Cardiac fibroblast (primary cell): ENCODE measurements around the gene STK4.
A peak's percentile ranks its signal among the peaks of the same experiment; 100 is the strongest.

Source experiments
- DNase-seq, 2 donors: peaks; one replicate each; pipeline versions ENCODE4 v3.0.0 to v3.0.0-alpha.2; 2010; ENCODE audit warnings: low read depth in 2 of 2
- H3K4me3 ChIP-seq, 2 donors: replicated peaks in 1 of 2; 1 replicate in 1 of 2; 2 replicates in 1 of 2; pipeline ENCODE4 v1.5.1; 2011; ENCODE audit warnings: low read depth in 2 of 2, low read length in 2 of 2, mild to moderate bottlenecking in 2 of 2, moderate library complexity in 1 of 2
- CTCF ChIP-seq: IDR thresholded peaks from one replicate; pipeline ENCODE4 v1.5.1; 2011; ENCODE audit warnings: low read depth, mild to moderate bottlenecking, low read length, inconsistent platforms

STK4 gene

GRCh38 chr20:44924541-44924940 lies 41.8 kb upstream of the STK4 start:
- no peak overlapping the region for H3K4me3 ChIP-seq
- no peak for TF ChIP-seq CTCF
- DNase-seq: peak in 1 of 2 donors; percentile 32

GRCh38 chr20:44928595-44928994 lies 37.7 kb upstream of the STK4 start:
- TF ChIP-seq CTCF: no peak
- no peak overlapping the region for H3K4me3 ChIP-seq
- no peak for DNase-seq

GRCh38 chr20:44930517-44931168 lies 35.7 kb upstream of the STK4 start:
- no peak for DNase-seq
- TF ChIP-seq CTCF: no peak
- no peak overlapping the region for H3K4me3 ChIP-seq

GRCh38 chr20:44931911-44932310 lies 34.4 kb upstream of the STK4 start:
- TF ChIP-seq CTCF: no peak
- H3K4me3 ChIP-seq: no peak overlapping the region
- DNase-seq: no peak

- no peak for DNase-seq
- TF ChIP-seq CTCF: no peak
- no peak overlapping the region for H3K4me3 ChIP-seq
Measured at GRCh38 chr20:44932916-44933315, 33.4 kb upstream of the STK4 start.

GRCh38 chr20:44936510-44936909 lies 29.8 kb upstream of the STK4 start:
- TF ChIP-seq CTCF: no peak
- no peak overlapping the region for H3K4me3 ChIP-seq
- DNase-seq: no peak

- no peak for TF ChIP-seq CTCF
- DNase-seq: peak in 1 of 2 donors; percentile 18
Measured at GRCh38 chr20:44938637-44939036, 27.7 kb upstream of the STK4 start.

More at GRCh38 chr20:44938637-44939036, 27.7 kb upstream of the STK4 start:
- H3K4me3 ChIP-seq: no peak overlapping the region
